ENCODE data around the gene POLR3E. TPM values are rescaled to one million over a fixed set of nuclear protein-coding genes. Genes with fewer than 3 reads are reported as not detected.

Gene POLR3E
- total and polyA plus RNA-seq, 2 donors (not counting 3 experiments of a cell fraction or from before 2014, with no cell fraction given) = 48.3 to 62.2 TPM

GRCh38 chr16:22313876-22314470, 16.8 kb downstream of the POLR3E start:
- dilution Hi-C loops (cut with MboI; ENCODE audit: extremely low pct_ligation_motif_present, low sequenced_read_pairs) = no loop called here
- H4K20me1 ChIP-seq (replicated peaks; ENCODE audit: control insufficient read depth, extremely low read depth, insufficient read depth, low read length) = no peaks in the 10 kb centered on the region
- H3K9ac ChIP-seq (replicated peaks; ENCODE audit: extremely low read depth, insufficient read depth, low read length) = no peak overlapping the region
- no peaks in the 10 kb centered on the region for H3K79me2 ChIP-seq (ENCODE audit: control insufficient read depth, insufficient read depth, low read length)
- H3K4me3 ChIP-seq (replicated peaks in 1 of 3; ENCODE audit: insufficient read depth in 1 of 3, low read depth in 1 of 3, low read length in 3 of 3) = no peak overlapping the region
- BruUV-seq (replicated peaks) = no TSS peak
- H3K4me1 ChIP-seq (ENCODE audit: control insufficient read depth, extremely low read depth, insufficient read depth, low read length) = no peaks in the 10 kb centered on the region
- peaks cover 6 to 38% of the 10 kb centered on the region in 2 experiments for H3K36me3 ChIP-seq (ENCODE audit: control insufficient read depth in 2 of 2, extremely low read depth in 1 of 2, insufficient read depth in 2 of 2, low read length in 2 of 2)
- H3K9me3 ChIP-seq (replicated peaks; ENCODE audit: control insufficient read depth, insufficient read depth, low read length) = no peaks in the 10 kb centered on the region
- intact Hi-C loops (cut with micrococcal nuclease) = no loop called here
- no peak overlapping the region for H2AFZ ChIP-seq (ENCODE audit: low read depth, low read length)
- no peak overlapping the region for H3K27ac ChIP-seq (ENCODE audit: insufficient read depth, low read depth, low read length)
- ChIA-PET CTCF (interaction anchor here (1.3 kb wide), 1 partner anchor 13 kb away, joined by 3 read pairs; no protein-coding TSS in a partner anchor), POLR2A (no interaction called here)
- no peaks in the 10 kb centered on the region for H3K9me1 ChIP-seq (replicated peaks; ENCODE audit: control insufficient read depth, extremely low read depth, insufficient read depth, low read length)
- H3K4me2 ChIP-seq (ENCODE audit: insufficient read depth, low read length) = no peak overlapping the region
- TF ChIP-seq POLR2A (IDR thresholded peaks at IDR 0.05; ENCODE audit: low read depth, low read length) (no peak), MYC (IDR thresholded peaks at IDR 0.05; ENCODE audit: low read depth, low read length) (no peak), MAX (IDR thresholded peaks at IDR 0.05; ENCODE audit: insufficient read depth, insufficient read length) (no peak), FOS (IDR thresholded peaks at IDR 0.05; ENCODE audit: borderline replicate concordance, insufficient read depth, low read length) (no peak), POLR2AphosphoS5 (IDR thresholded peaks at IDR 0.05; ENCODE audit: insufficient read depth, low read depth, low read length) (no peak), JUN (IDR thresholded peaks at IDR 0.05; ENCODE audit: borderline replicate concordance, insufficient read depth, insufficient read length, low read depth) (no peak), EZH2 (IDR thresholded peaks at IDR 0.05; ENCODE audit: borderline replicate concordance, low read depth, low read length, severe bottlenecking) (no peak), GATA2 (IDR thresholded peaks at IDR 0.05; ENCODE audit: insufficient read depth, insufficient read length, low read depth, low read length) (no peak), CTCF (IDR thresholded peaks at IDR 0.05; ENCODE audit: extremely low read depth in 1 of 2, insufficient read depth in 1 of 2, low read depth in 1 of 2, low read length in 2 of 2) (no peak)
- FAIRE-seq (no peak), DNase-seq (ENCODE audit: low read depth, low spot score) (no peak)
- no peaks in the 10 kb centered on the region for H3K27me3 ChIP-seq (ENCODE audit: control insufficient read depth in 2 of 2, insufficient read depth in 2 of 2, low read length in 2 of 2)
